Breast epithelium (tissue), 3 donors: ENCODE data around the gene DPP9.
A peak's percentile ranks its signal among the peaks of the same experiment; 100 is the strongest.

Source experiments
- POLR2A ChIP-seq: fragments of 450-650 bp; IDR thresholded peaks from one replicate; pipeline ENCODE4 v1.6.1; 2016; ENCODE audit warnings: antibody characterized with exemption, mild to moderate bottlenecking, moderate library complexity
- POLR2AphosphoS5 ChIP-seq, 3 donors: sonication (generic); formaldehyde crosslinking; IDR thresholded peaks; one replicate each; pipeline ENCODE4 v1.6.1; 2017; ENCODE audit warnings: antibody characterized with exemption in 3 of 3

DNA sequence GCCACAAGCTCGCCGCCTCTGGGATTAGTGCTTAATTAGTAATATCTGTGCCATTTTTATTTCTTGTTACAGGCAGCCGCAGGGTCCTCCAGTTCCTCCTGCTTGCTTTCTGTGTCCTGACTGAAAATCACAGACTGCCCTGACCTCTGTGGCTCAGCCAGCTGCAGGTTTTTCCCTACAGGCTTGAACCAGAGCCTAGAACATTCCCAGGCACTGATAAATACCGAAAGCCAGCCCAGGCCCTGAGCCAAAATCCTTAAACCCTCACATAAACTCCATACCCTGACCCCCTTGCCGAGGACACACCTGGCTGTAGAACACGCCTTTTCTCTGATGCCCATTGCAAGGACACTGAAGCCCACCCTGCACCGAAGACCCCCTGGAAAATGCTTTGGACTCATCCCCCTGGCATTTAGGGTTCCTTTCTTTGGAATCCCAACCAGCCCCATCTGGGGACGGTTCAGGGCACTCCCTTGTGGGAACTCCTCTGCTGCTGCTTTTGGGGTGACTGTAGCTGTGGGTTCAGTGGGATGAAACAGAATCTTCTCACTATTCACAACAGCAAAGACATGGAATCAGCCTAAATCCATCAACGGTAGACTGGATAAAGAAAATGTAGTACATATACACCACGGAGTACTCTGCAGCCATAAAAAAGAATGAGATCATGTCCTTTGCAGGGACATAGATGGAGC lies 15.5 kb downstream of the DPP9 start:
- TF ChIP-seq POLR2AphosphoS5 (IDR thresholded peaks at IDR 0.05) (peak in 1 of 3 donors; percentile 28), POLR2A (no peak)
